ENCODE measurements around the gene INO80.

- TF ChIP-seq CTCF (IDR thresholded peaks at IDR 0.05) (no peak), POLR2A (IDR thresholded peaks at IDR 0.05) (no peak), POLR2AphosphoS5 (IDR thresholded peaks at IDR 0.05) (peak in 1 of 2 donors; percentile 21), EP300 (IDR thresholded peaks at IDR 0.05) (no peak)
Measured at GRCh38 chr15:41017066-41017735, 98.9 kb downstream of the INO80 start.

Measured in upper lobe of left lung (tissue), 4 donors.